Activated gamma-delta T cell treated with anti-CD3 and anti-CD28 coated beads, Interleukin-2, amount 50 U/mL, for 16 hours (primary cell): Measurements from ENCODE around the gene CNTROB.
"Not testable (repeated sequence)": the region's sequence is repeated elsewhere in the genome, so short reads cannot be mapped to it uniquely, and the experiment has no call there.

Experiments used
- DNase-seq: peaks from one replicate; pipeline ENCODE4 v3.0.0-alpha.2; 2020; ENCODE audit warnings: low read depth

Gene CNTROB

GRCh38 chr17:7946441-7946840 lies 14.4 kb downstream of the CNTROB start:
- no peak for DNase-seq

GRCh38 chr17:7947651-7948050 lies 15.6 kb downstream of the CNTROB start:
- DNase-seq: no peak

- DNase-seq: no peak
Observed at GRCh38 chr17:7950578-7950977, 18.6 kb downstream of the CNTROB start.

DNA sequence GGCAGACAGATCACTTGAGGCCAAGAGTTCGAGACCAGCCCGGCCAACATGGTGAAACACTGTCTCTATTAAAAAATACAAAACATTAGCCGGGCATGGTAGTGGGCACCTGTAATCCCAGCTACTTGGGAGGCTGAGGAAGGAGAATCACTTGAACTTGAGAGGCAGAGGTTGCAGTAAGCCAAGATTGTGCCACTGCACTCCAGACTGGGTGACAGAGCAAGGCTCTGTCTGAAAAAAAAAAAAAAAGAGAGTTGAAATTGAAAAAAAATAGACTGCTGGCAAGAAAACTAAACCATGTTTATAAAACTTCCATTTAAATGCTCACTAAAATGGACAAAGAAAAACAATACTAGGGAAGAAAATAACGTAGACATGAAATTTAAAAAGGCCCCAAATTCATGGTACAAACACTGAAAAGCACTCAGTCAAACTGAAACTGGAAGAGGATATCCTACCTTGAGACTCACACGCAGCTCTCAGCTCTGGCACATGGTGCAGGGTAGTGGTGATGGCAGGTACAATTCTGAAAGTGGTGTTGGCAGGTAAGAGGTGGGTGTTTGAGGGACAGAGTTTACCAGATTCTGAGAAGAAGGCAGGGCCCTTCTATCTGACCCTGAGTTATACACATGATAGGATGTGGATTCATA lies 19.3 kb downstream of the CNTROB start:
- DNase-seq: no peak

- not testable (repeated sequence) for DNase-seq
Observed at GRCh38 chr17:7953266-7953665, 21.3 kb downstream of the CNTROB start.

DNA sequence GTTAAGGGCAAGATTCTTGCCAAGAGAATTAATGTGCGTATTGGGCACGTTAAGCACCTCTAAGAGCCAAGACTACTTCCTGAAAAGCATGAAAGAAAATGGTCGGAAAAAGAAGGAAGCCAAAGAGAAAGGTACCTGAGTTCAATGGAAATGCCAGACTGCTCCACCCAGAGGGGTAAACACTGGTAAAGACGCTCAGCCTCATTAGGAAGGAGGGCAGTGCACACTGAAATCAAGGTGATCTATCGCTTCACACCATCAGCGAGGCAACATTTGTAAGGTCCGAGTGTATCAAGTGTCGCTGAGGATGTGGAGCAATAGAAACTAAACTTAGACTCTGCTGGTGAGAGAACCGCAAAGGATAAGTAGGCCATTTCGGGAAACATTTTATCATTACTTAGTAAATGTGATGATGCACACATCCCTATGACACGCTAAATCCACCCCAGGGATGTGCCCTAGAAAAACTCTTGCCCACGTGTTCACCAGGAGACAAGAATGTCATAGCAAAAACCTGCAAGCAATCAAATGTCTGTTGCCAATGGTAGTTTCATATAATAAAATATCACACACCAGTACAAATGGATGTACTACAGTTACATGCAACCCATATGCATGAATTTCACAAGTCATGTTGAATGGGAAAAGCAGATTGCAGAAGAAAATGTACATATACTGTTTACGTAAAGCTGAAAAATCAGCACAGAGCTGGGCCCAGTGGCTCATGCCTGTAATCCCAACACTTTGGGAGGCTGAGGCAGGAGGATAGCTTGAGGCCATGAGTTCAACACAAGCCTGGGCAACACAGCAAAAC lies 23.6 kb downstream of the CNTROB start:
- no peak for DNase-seq

GRCh38 chr17:7956228-7956965 lies 24.4 kb downstream of the CNTROB start:
- DNase-seq: no peak

DNA sequence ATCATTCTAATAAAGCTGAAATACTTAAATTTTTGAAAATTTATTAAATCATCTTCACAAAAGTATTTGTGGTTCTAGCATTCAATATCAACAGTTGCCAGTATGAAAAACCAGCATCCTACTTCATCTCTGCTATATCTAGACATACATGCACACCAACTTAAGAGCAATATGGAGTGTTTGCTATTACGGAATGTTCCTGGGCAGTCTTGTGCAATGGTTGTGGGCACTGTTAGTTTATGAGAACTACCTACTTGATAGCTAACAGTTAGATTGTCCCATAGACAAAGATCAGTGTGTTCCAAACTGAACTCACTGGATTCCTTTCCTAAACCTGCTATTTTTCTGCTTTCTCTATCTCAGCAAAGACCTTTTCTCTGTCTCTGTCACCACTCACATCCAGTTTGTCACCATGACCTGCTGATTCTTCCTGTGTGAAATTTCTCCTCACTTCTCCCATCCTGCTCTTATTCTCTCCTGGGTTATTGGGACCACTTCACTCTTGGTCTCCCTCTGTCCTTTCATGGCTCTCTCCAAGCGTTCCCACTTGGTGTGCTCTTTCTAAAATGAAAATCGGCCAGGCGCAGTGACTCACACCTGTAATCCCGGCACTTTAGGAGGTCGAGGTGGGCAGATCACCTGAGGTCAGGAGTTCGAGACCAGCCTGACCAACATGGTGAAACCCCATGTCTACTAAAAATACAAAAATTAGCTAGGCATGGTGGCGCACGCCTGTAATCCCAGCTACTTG lies 27.7 kb downstream of the CNTROB start:
- DNase-seq: no peak

- DNase-seq: no peak
Observed at GRCh38 chr17:7961421-7961820, 29.4 kb downstream of the CNTROB start.

DNA sequence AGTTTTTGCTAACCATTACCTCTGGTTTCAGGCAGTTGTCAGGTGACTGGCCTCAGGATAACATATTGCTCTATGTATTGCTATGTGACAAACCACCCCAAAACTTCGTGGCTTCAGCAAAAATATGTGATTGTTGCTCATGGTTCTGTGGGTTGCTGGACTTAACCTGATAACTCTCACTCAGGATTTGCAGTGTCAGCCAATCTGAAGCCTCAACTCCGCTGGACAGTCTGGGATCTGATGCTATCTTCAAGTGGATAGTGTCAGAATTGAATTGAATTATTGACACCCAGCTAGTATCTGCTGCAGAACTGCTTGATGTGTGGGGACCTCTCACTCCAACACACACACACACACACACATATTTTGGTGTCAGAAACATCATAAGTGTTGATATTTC lies 35.7 kb downstream of the CNTROB start:
- no peak for DNase-seq

- DNase-seq: no peak
Observed at GRCh38 chr17:7969433-7969832, 37.4 kb downstream of the CNTROB start.

DNA sequence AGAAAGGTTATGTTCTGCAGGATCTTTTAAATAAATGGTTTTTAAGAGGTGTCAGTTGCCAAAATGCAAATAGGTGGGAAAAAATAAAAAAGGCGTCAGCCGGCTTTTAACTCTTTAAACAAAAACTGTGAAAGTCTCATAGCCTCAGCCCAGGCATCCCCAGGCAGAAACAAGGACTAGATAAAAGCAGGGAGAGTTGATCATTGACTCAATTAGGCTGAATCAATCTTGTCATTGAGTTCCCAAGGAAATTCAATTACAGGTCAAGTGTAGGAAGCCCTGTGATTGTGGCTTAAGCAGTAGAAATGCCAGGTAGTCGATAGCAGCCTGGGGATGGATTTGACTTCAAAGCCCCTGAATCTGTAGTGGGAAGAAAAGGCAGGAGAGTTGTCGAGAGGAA lies 39.6 kb downstream of the CNTROB start:
- no peak for DNase-seq

- DNase-seq: no peak
Observed at GRCh38 chr17:7972131-7972785, 40.3 kb downstream of the CNTROB start.

GRCh38 chr17:7974638-7975131 lies 42.7 kb downstream of the CNTROB start:
- DNase-seq: no peak

GRCh38 chr17:7977039-7977438 lies 45.0 kb downstream of the CNTROB start:
- no peak for DNase-seq

GRCh38 chr17:7977805-7978204 lies 45.8 kb downstream of the CNTROB start:
- no peak for DNase-seq

- no peak for DNase-seq
Observed at GRCh38 chr17:7982173-7982572, 50.2 kb downstream of the CNTROB start.

- no peak for DNase-seq
Observed at GRCh38 chr17:7982666-7983065, 50.7 kb downstream of the CNTROB start.

DNA sequence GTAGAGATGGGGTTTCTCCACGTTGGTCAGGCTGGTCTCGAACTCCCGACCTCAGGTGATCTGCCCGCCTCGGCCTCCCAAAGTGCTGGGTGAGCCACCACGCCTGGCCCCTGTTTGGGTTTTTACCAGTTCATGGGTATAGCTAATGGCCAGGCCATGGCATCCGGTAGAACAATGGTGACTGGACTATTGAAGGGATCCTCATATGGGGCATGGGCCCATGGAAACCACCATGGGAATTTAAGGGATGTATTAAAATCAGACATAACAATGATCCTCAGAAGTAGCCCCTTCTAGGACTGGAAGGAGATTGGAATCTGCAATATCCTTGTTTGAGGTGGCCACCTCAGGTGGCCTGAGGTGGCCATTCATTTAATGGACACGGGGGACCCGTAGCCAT lies 52.9 kb downstream of the CNTROB start:
- no peak for DNase-seq

DNA sequence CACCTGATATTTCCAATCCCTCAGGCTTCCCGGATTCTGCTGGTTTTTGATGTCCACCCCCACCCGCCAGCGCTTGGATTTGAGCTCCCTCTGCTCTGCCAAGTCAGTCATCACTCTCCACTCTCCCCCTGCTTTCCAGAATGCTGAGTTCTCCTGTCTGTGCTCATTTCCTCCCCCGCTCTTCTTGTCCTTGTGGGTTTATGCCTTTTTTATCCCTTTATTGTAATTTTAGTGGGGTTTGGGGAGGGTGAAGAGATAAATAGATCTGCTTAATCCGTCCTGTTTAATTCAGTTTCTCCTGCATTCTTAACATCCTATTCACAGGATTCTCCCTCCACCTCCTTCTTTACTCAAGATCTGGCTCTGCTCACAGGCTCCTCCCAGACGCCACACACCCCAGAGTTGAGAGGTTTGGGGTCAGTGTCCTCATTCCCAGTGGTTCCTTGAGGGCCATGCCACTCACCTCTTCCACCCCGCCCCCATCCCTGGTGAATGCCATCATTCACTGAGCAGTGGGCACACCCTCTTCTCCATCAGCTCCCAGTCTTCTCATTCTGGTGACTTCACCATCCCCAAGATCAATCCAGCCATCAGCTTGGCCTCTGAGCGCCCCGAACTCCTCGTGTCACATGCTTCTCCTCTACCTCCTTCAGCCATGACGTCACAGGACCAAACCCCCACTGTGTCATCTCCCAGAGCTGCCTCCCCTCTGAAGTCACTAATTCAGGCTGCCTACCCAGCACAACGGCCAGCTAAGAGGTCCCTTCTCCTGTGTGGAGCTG lies 55.3 kb downstream of the CNTROB start:
- DNase-seq: no peak

GRCh38 chr17:7988750-7989178 lies 56.8 kb downstream of the CNTROB start:
- peak; percentile 25 for DNase-seq
